GM23338 (cell line): ENCODE data around the gene KIAA0753. TPM values are rescaled to one million over a fixed set of nuclear protein-coding genes. Genes with fewer than 3 reads are reported as not detected.
"Not testable (repeated sequence)": the region's sequence is repeated elsewhere in the genome, so short reads cannot be mapped to it uniquely, and the experiment has no call there.

Source experiments
- ATAC-seq: fragments of 200-7000 bp; cut with Tn5 transposase; 3 replicates; pipeline ENCODE4 v1.9.1; 2020
- DNase-seq: peaks from one replicate; pipeline ENCODE4 v3.0.0-alpha.2; 2015; ENCODE audit warnings: low spot score
- H2AFZ ChIP-seq: fragments of 200-600 bp; sonication (generic); 2 replicates; pipeline ENCODE4 v1.8.0; 2016; ENCODE audit warnings: antibody characterized with exemption, mild to moderate bottlenecking, moderate library complexity
- H3F3A ChIP-seq: fragments of 200-600 bp; sonication (generic); replicated peaks from 2 replicates; pipeline ENCODE4 v1.8.0; 2017; ENCODE audit warnings: antibody characterized with exemption, mixed run types, low read depth
- H3K27ac ChIP-seq: fragments of 200-600 bp; sonication (generic); 2 replicates; pipeline ENCODE4 v1.6.1; 2016; ENCODE audit warnings: low read depth
- H3K27me3 ChIP-seq: fragments of 200-600 bp; sonication (generic); 2 replicates; pipeline ENCODE4 v1.8.0; 2016; ENCODE audit warnings: mild to moderate bottlenecking, mixed run types, moderate library complexity; ENCODE audit not compliant: insufficient read depth
- H3K36me3 ChIP-seq: fragments of 200-600 bp; sonication (generic); 2 replicates; pipeline ENCODE4 v1.8.0; 2016; ENCODE audit warnings: mild to moderate bottlenecking; ENCODE audit not compliant: insufficient read depth
- H3K4me1 ChIP-seq: fragments of 200-600 bp; sonication (generic); 2 replicates; pipeline ENCODE4 v1.8.0; 2016; ENCODE audit warnings: mild to moderate bottlenecking, moderate library complexity; ENCODE audit not compliant: insufficient read depth
- H3K4me2 ChIP-seq: fragments of 200-600 bp; sonication (generic); 2 replicates; pipeline ENCODE4 v1.7.1; 2017; ENCODE audit warnings: mixed run types
- H3K4me3 ChIP-seq: fragments of 200-600 bp; sonication (generic); 2 replicates; pipeline ENCODE4 v1.6.1; 2016; ENCODE audit warnings: mixed run types
- H3K79me2 ChIP-seq: fragments of 200-600 bp; sonication (generic); replicated peaks from 2 replicates; pipeline ENCODE4 v1.8.0; 2017; ENCODE audit warnings: mild to moderate bottlenecking; ENCODE audit not compliant: insufficient read depth
- H3K9me2 ChIP-seq: fragments of 200-600 bp; sonication (generic); 2 replicates; pipeline ENCODE4 v1.8.0; 2017; ENCODE audit not compliant: insufficient read depth
- H4K20me1 ChIP-seq: fragments of 200-600 bp; sonication (generic); replicated peaks from 2 replicates; pipeline ENCODE4 v1.8.0; 2017; ENCODE audit warnings: mild to moderate bottlenecking; ENCODE audit not compliant: insufficient read depth
- H3K27ac Mint-ChIP-seq: 2 replicates; pipeline ENCODE4 v1.8.0; 2020; ENCODE audit warnings: inconsistent platforms, mild to moderate bottlenecking, moderate library complexity, mixed read lengths
- H3K27me3 Mint-ChIP-seq: 3 replicates; pipeline ENCODE4 v1.8.0; 2022; ENCODE audit warnings: low read depth, mild to moderate bottlenecking, moderate library complexity, mixed read lengths, inconsistent platforms; ENCODE audit not compliant: insufficient read depth, poor library complexity
- H3K36me3 Mint-ChIP-seq: 3 replicates; pipeline ENCODE4 v1.8.0; 2021; ENCODE audit warnings: low read depth, mild to moderate bottlenecking, inconsistent platforms, moderate library complexity, mixed read lengths
- H3K4me1 Mint-ChIP-seq: 3 replicates; pipeline ENCODE4 v1.8.0; 2020; ENCODE audit warnings: mild to moderate bottlenecking, inconsistent platforms, mixed read lengths
- H3K4me3 Mint-ChIP-seq: 3 replicates; pipeline ENCODE4 v1.8.0; 2021; ENCODE audit warnings: moderate library complexity, mild to moderate bottlenecking, inconsistent platforms, mixed read lengths
- H3K9me3 Mint-ChIP-seq: 3 replicates; pipeline ENCODE4 v1.8.0; 2020; ENCODE audit warnings: moderate library complexity, mild to moderate bottlenecking, inconsistent platforms, mixed read lengths
- CREB1 ChIP-seq: fragments of 250-450 bp; sonication (Bioruptor Pico); IDR thresholded peaks from 2 replicates; pipeline ENCODE4 v1.5.0; 2020; ENCODE audit warnings: low read depth, mild to moderate bottlenecking, moderate library complexity
- ETS1 ChIP-seq: IDR thresholded peaks from 2 replicates; pipeline ENCODE4 v1.6.1; 2016; ENCODE audit warnings: antibody characterized with exemption
- EZH2 ChIP-seq: fragments of 200-600 bp; sonication (generic); IDR thresholded peaks from one replicate; pipeline ENCODE4 v1.8.0; 2017; ENCODE audit warnings: antibody characterized with exemption, mild to moderate bottlenecking, low read depth; ENCODE audit not compliant: unreplicated experiment
- polyA plus RNA-seq: library from polyadenylated mRNA; unstranded; fragments of >200 nt; fragmentation: Nextera tagmentation; extraction: Ambion mirVana; gene quantifications from 2 replicates; pipeline ENCODE4 v1.2.1, GENCODE V29; 2016
- total RNA-seq: library from RNA; depleted of rRNA; stranded (reverse); fragments of >200 nt; shearing (Covaris generic); gene quantifications from 2 replicates; pipeline ENCODE4 v1.2.3, GENCODE V29; 2014
- TF ChIP-seq, protein P1 (sequence below), 2 experiments: fragments of 200-600 bp in 1 of 2; sonication (generic) in 1 of 2; conservative IDR thresholded peaks; 2 replicates each; pipeline versions ENCODE4 v1.5.1 to v1.6.1; 2016 to 2017; ENCODE audit warnings: antibody characterized with exemption in 2 of 2, low read depth in 2 of 2, mild to moderate bottlenecking in 2 of 2, moderate library complexity in 1 of 2

The KIAA0753 gene
- total and polyA plus RNA-seq, 2 experiments from 2014 or later: 6.0 to 27.8 TPM

GRCh38 chr17:6656797-6657632, 16.5 kb upstream of the KIAA0753 start:
- not testable (repeated sequence) for H3K27ac Mint-ChIP-seq, H3K36me3 ChIP-seq, H4K20me1 ChIP-seq, H3K79me2 ChIP-seq, H3K9me2 ChIP-seq, H3K36me3 Mint-ChIP-seq, H2AFZ ChIP-seq, H3K9me3 Mint-ChIP-seq, H3K27ac ChIP-seq
- Histone ChIP-seq H3K4me3 (peak overlapping the region; percentile 67), H3K27me3 (peaks cover 64% of the 10 kb centered on the region), H3F3A (0 out of 2 replicates have a peak, but pooled peaks cover 11% of the 10 kb centered on the region), H3K4me2 (peak overlapping the region; percentile 91), H3K4me1 (peaks cover 18% of the 10 kb centered on the region)
- DNase-seq (peak; percentile 83), ATAC-seq (peak; percentile 66)
- peaks cover 36% of the 10 kb centered on the region for H3K4me1 Mint-ChIP-seq
- H3K27me3 Mint-ChIP-seq: peaks cover 44% of the 10 kb centered on the region
- TF ChIP-seq CREB1 (CRISPR knock-in tag): peak; percentile 92
- 0 out of 2 replicates have a peak, but pooled peaks have one; percentile 17 for TF ChIP-seq ETS1
- H3K4me3 Mint-ChIP-seq: peak overlapping the region; percentile 85

- H3K4me3 ChIP-seq: peak overlapping the region; percentile 67
Observed at GRCh38 chr17:6655732-6656361, 15.3 kb upstream of the KIAA0753 start.

GRCh38 chr17:6654841-6655731, 14.6 kb upstream of the KIAA0753 start:
- Histone ChIP-seq H4K20me1 (peaks cover 2% of the 10 kb centered on the region; the same call in 1 of the 2 replicates), H2AFZ (peak overlapping the region; percentile 72), H3K36me3 (no peaks in the 10 kb centered on the region), H3K27ac (no peak overlapping the region), H3K27me3 (peaks cover 64% of the 10 kb centered on the region), H3K4me1 (peaks cover 21% of the 10 kb centered on the region), H3K9me2 (no peaks in the 10 kb centered on the region), H3K4me2 (peak overlapping the region; percentile 91), H3K79me2 (peaks cover 7% of the 10 kb centered on the region), H3F3A (peaks cover 15% of the 10 kb centered on the region), H3K4me3 (peak overlapping the region; percentile 67)
- peaks cover 42% of the 10 kb centered on the region for H3K4me1 Mint-ChIP-seq
- ATAC-seq (peak; percentile 32), DNase-seq (peak; percentile 93)
- no peaks in the 10 kb centered on the region; the same call in 2 of the 3 replicates for H3K36me3 Mint-ChIP-seq
- TF ChIP-seq ETS1: no peak
- peak; percentile 53 for TF ChIP-seq EZH2
- TF ChIP-seq, protein P1, sequence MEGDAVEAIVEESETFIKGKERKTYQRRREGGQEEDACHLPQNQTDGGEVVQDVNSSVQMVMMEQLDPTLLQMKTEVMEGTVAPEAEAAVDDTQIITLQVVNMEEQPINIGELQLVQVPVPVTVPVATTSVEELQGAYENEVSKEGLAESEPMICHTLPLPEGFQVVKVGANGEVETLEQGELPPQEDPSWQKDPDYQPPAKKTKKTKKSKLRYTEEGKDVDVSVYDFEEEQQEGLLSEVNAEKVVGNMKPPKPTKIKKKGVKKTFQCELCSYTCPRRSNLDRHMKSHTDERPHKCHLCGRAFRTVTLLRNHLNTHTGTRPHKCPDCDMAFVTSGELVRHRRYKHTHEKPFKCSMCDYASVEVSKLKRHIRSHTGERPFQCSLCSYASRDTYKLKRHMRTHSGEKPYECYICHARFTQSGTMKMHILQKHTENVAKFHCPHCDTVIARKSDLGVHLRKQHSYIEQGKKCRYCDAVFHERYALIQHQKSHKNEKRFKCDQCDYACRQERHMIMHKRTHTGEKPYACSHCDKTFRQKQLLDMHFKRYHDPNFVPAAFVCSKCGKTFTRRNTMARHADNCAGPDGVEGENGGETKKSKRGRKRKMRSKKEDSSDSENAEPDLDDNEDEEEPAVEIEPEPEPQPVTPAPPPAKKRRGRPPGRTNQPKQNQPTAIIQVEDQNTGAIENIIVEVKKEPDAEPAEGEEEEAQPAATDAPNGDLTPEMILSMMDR (conservative IDR thresholded peaks at IDR 0.05; ENCODE audit: low read depth in 2 of 2): peak; percentile 22 to 42; a peak in 3 of 4 replicates
- no peaks in the 10 kb centered on the region; the same call in 2 of the 3 replicates for H3K9me3 Mint-ChIP-seq
- no peak overlapping the region for H3K27ac Mint-ChIP-seq
- peaks cover 44% of the 10 kb centered on the region for H3K27me3 Mint-ChIP-seq
- H3K4me3 Mint-ChIP-seq: peak overlapping the region; percentile 81

More at GRCh38 chr17:6655732-6656361, 15.3 kb upstream of the KIAA0753 start:
- Mint-ChIP-seq H3K4me3 (peak overlapping the region; percentile 81), H3K4me1 (peaks cover 36% of the 10 kb centered on the region), H3K27me3 (peaks cover 44% of the 10 kb centered on the region)
- not testable (repeated sequence) for H3K27ac ChIP-seq, H4K20me1 ChIP-seq, H3K36me3 Mint-ChIP-seq, H3K9me2 ChIP-seq, H3K79me2 ChIP-seq, H3K9me3 Mint-ChIP-seq, H3K36me3 ChIP-seq, H2AFZ ChIP-seq, H3K27ac Mint-ChIP-seq, DNase-seq
- peak; percentile 8 for ATAC-seq
- Histone ChIP-seq H3K4me2 (peak overlapping the region; percentile 91), H3K4me1 (peaks cover 18% of the 10 kb centered on the region), H3F3A (peaks cover 15% of the 10 kb centered on the region), H3K27me3 (peaks cover 64% of the 10 kb centered on the region)
